NCI-H2196 (cell line): ENCODE data around the gene FNDC11.

Experiments used
- DNase-seq: peaks from one replicate; lab custom pipeline; 2025; ENCODE audit not compliant: unreplicated experiment; lab: John Stamatoyannopoulos, UW

Gene FNDC11

GRCh38 chr20:63539092-63539430 lies 14.9 kb upstream of the FNDC11 start:
- no peak for DNase-seq

- no peak for DNase-seq
Measured at GRCh38 chr20:63539441-63540370, 14.3 kb upstream of the FNDC11 start.

- no peak for DNase-seq
Measured at GRCh38 chr20:63540417-63541186, 13.4 kb upstream of the FNDC11 start.

GRCh38 chr20:63541371-63541770 lies 12.6 kb upstream of the FNDC11 start:
- DNase-seq, result no peak

GRCh38 chr20:63542031-63542559 lies 11.9 kb upstream of the FNDC11 start:
- no peak for DNase-seq

- no peak for DNase-seq
Measured at GRCh38 chr20:63542696-63543095, 11.3 kb upstream of the FNDC11 start.

GRCh38 chr20:63543131-63543530 lies 10.8 kb upstream of the FNDC11 start:
- no peak for DNase-seq

GRCh38 chr20:63543733-63544132 lies 10.2 kb upstream of the FNDC11 start:
- DNase-seq, result no peak

- DNase-seq, result no peak
Measured at GRCh38 chr20:63544241-63544957, 9.6 kb upstream of the FNDC11 start.

- no peak for DNase-seq
Measured at GRCh38 chr20:63544958-63545516, 8.9 kb upstream of the FNDC11 start.

GRCh38 chr20:63545814-63546213 lies 8.1 kb upstream of the FNDC11 start:
- DNase-seq, result no peak

- no peak for DNase-seq
Measured at GRCh38 chr20:63546256-63546955, 7.6 kb upstream of the FNDC11 start.

- DNase-seq, result no peak
Measured at GRCh38 chr20:63546956-63547724, 6.8 kb upstream of the FNDC11 start.

- DNase-seq, result no peak
Measured at GRCh38 chr20:63547725-63548480, 6.1 kb upstream of the FNDC11 start, which contains the start of gene SRMS. TSS of gene SRMS (minus strand) at chr20:63547749. CDS start at chr20:63547463, 286 bp downstream.

GRCh38 chr20:63548542-63548941 lies 5.4 kb upstream of the FNDC11 start:
- DNase-seq, result no peak

- no peak for DNase-seq
Measured at GRCh38 chr20:63549019-63549418, 4.9 kb upstream of the FNDC11 start.

GRCh38 chr20:63549679-63550282 lies 4.2 kb upstream of the FNDC11 start:
- DNase-seq, result no peak

GRCh38 chr20:63551068-63551467 lies 2.9 kb upstream of the FNDC11 start:
- DNase-seq, result no peak
